Measurements from ENCODE around the gene PLEKHA7.
"Not testable (repeated sequence)": the region's sequence is repeated elsewhere in the genome, so short reads cannot be mapped to it uniquely, and the experiment has no call there.

Gene PLEKHA7

GRCh38 chr11:16942342-16942741 lies 71.9 kb downstream of the PLEKHA7 start:
- no peak for DNase-seq (ENCODE audit: low spot score)

GRCh38 chr11:16941935-16942334 lies 72.3 kb downstream of the PLEKHA7 start:
- DNase-seq (ENCODE audit: low spot score), result no peak

GRCh38 chr11:16938061-16938460 lies 76.2 kb downstream of the PLEKHA7 start:
- DNase-seq (ENCODE audit: low spot score), result no peak

GRCh38 chr11:16936643-16937042 lies 77.6 kb downstream of the PLEKHA7 start:
- DNase-seq (ENCODE audit: low spot score), result no peak

GRCh38 chr11:16935518-16936302 lies 78.5 kb downstream of the PLEKHA7 start:
- DNase-seq (ENCODE audit: low spot score), result no peak

- DNase-seq (ENCODE audit: low spot score), result no peak
Observed at GRCh38 chr11:16933756-16934603, 80.2 kb downstream of the PLEKHA7 start.

GRCh38 chr11:16933291-16933690 lies 80.9 kb downstream of the PLEKHA7 start:
- DNase-seq (ENCODE audit: low spot score), result no peak

- DNase-seq (ENCODE audit: low spot score), result no peak
Observed at GRCh38 chr11:16928044-16928443, 86.2 kb downstream of the PLEKHA7 start.

- no peak for DNase-seq (ENCODE audit: low spot score)
Observed at GRCh38 chr11:16926883-16927626, 87.2 kb downstream of the PLEKHA7 start.

GRCh38 chr11:16925561-16926065 lies 88.6 kb downstream of the PLEKHA7 start:
- no peak for DNase-seq (ENCODE audit: low spot score)

GRCh38 chr11:16924826-16925560 lies 89.2 kb downstream of the PLEKHA7 start:
- DNase-seq (ENCODE audit: low spot score), result no peak

- DNase-seq (ENCODE audit: low spot score), result no peak
Observed at GRCh38 chr11:16924462-16924825, 89.8 kb downstream of the PLEKHA7 start.

- no peak for DNase-seq (ENCODE audit: low spot score)
Observed at GRCh38 chr11:16923987-16924386, 90.2 kb downstream of the PLEKHA7 start.

- DNase-seq (ENCODE audit: low spot score), result no peak
Observed at GRCh38 chr11:16921668-16922067, 92.5 kb downstream of the PLEKHA7 start.

- no peak for DNase-seq (ENCODE audit: low spot score)
Observed at GRCh38 chr11:16921019-16921418, 93.2 kb downstream of the PLEKHA7 start.

- no peak for DNase-seq (ENCODE audit: low spot score)
Observed at GRCh38 chr11:16920559-16920958, 93.7 kb downstream of the PLEKHA7 start.

- not testable (repeated sequence) for DNase-seq (ENCODE audit: low spot score)
Observed at GRCh38 chr11:16918543-16919182, 95.6 kb downstream of the PLEKHA7 start.

GRCh38 chr11:16917941-16918340 lies 96.3 kb downstream of the PLEKHA7 start:
- DNase-seq (ENCODE audit: low spot score), result no peak

- DNase-seq (ENCODE audit: low spot score), result no peak
Observed at GRCh38 chr11:16912692-16913111, 101.5 kb downstream of the PLEKHA7 start.

GRCh38 chr11:16911658-16912057 lies 102.6 kb downstream of the PLEKHA7 start:
- no peak for DNase-seq (ENCODE audit: low spot score)

- no peak for DNase-seq (ENCODE audit: low spot score)
Observed at GRCh38 chr11:16911186-16911585, 103.0 kb downstream of the PLEKHA7 start.
